Frontal cortex (tissue), 4 donors: ENCODE measurements around the gene C17orf113. TPM values are rescaled to one million over a fixed set of nuclear protein-coding genes. Genes with fewer than 3 reads are reported as not detected.
"Not testable (repeated sequence)": the region's sequence is repeated elsewhere in the genome, so short reads cannot be mapped to it uniquely, and the experiment has no call there.

Source experiments
- DNase-seq, 2 donors: peaks; one replicate each; pipeline ENCODE4 v3.0.0; 2012; ENCODE audit warnings: low spot score in 2 of 2
- FAIRE-seq: peaks from 2 replicates; lab custom pipeline; 2012; peaks lifted over from hg19 to GRCh38; lab: Jason Lieb, UNC
- total RNA-seq: library from RNA; depleted of rRNA; stranded (reverse); fragments of >200 nt; gene quantifications from one replicate; pipeline ENCODE4 v1.2.3, GENCODE V29; 2014
- donor health status: control.
- donor health status: control.
- donor health status: control.

Gene C17orf113
- total RNA-seq, 1 donor from 2014 or later: 3.7 TPM

- no peak for DNase-seq
- FAIRE-seq: no peak
Measured at GRCh38 chr17:42047343-42047742, 3.1 kb downstream of the C17orf113 start.

GRCh38 chr17:42045719-42046118 lies 4.7 kb downstream of the C17orf113 start:
- DNase-seq: no peak

GRCh38 chr17:42042598-42043319 lies 7.6 kb downstream of the C17orf113 start:
- FAIRE-seq (no peak), DNase-seq (no peak)

More at GRCh38 chr17:42045719-42046118, 4.7 kb downstream of the C17orf113 start:
- no peak for FAIRE-seq

- no peak for FAIRE-seq
- DNase-seq: no peak
Measured at GRCh38 chr17:42041619-42042018, 8.8 kb downstream of the C17orf113 start.

- FAIRE-seq (no peak), DNase-seq (no peak)
Measured at GRCh38 chr17:42040818-42041217, 9.6 kb downstream of the C17orf113 start.

- DNase-seq: no peak
Measured at GRCh38 chr17:42039794-42040763, 10.3 kb downstream of the C17orf113 start.

GRCh38 chr17:42038221-42038973 lies 12.0 kb downstream of the C17orf113 start:
- FAIRE-seq (no peak), DNase-seq (no peak)

More at GRCh38 chr17:42039794-42040763, 10.3 kb downstream of the C17orf113 start:
- no peak for FAIRE-seq

- DNase-seq (no peak), FAIRE-seq (no peak)
Measured at GRCh38 chr17:42034059-42034458, 16.3 kb downstream of the C17orf113 start.

- DNase-seq (no peak), FAIRE-seq (no peak)
Measured at GRCh38 chr17:42031584-42031983, 18.8 kb downstream of the C17orf113 start.

- FAIRE-seq: no peak
- DNase-seq: no peak
Measured at GRCh38 chr17:42028791-42029127, 21.6 kb downstream of the C17orf113 start.

- FAIRE-seq: no peak
- no peak for DNase-seq
Measured at GRCh38 chr17:42027961-42028790, 22.2 kb downstream of the C17orf113 start.

GRCh38 chr17:42027590-42027889 lies 22.9 kb downstream of the C17orf113 start:
- DNase-seq: no peak
- FAIRE-seq: no peak

- FAIRE-seq: no peak
- no peak for DNase-seq
Measured at GRCh38 chr17:42026857-42027589, 23.4 kb downstream of the C17orf113 start.

- no peak for DNase-seq
- no peak for FAIRE-seq
Measured at GRCh38 chr17:42025936-42026335, 24.5 kb downstream of the C17orf113 start.

- DNase-seq (no peak), FAIRE-seq (no peak)
Measured at GRCh38 chr17:42025191-42025579, 25.2 kb downstream of the C17orf113 start.

- FAIRE-seq (no peak), DNase-seq (no peak)
Measured at GRCh38 chr17:42023524-42024349, 26.7 kb downstream of the C17orf113 start.

GRCh38 chr17:42020845-42021244 lies 29.6 kb downstream of the C17orf113 start:
- not testable (repeated sequence) for DNase-seq, FAIRE-seq
